ENCODE data around the gene ADGRF4.

DNA sequence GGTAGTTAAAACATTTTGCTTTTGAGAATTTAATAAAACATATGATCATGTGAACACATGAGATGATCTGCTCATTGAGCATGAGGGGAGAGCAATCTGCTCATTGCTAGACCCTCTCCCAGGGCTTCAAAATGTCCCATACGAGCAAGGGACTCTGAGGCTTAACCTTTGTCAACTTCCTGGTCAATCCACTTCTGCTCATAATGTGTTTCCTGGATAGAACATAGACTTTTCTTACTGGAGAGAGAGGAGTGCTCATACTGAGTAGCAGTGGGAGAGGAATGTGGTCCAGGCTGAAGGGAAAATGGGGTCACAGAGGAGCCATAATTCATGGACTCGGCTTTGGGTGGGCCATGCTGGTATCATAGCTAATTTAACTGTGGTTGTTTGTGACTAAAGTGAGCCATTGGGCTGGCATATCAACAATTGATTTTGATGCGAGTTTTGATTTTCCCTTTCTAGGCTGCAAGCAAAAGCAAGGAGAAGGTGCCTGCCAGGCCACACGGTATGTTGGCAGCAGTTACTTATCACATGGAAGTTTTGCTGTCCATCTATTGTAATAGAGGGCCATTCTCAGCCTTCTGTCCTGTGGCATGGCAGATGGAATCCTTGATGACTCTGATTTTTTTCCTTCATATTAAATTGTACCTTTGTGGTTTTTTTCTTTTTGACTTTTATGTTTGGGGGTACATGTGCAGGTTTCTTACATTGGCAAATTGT is 20.8 kb upstream of the ADGRF4 start:
- TF ChIP-seq FOXA1 (IDR thresholded peaks at IDR 0.05) (no peak), SUZ12 (IDR thresholded peaks at IDR 0.05) (no peak), SP1 (IDR thresholded peaks at IDR 0.05) (no peak), HDGF (IDR thresholded peaks at IDR 0.05; ENCODE audit: borderline replicate concordance) (no peak), FOXM1 (IDR thresholded peaks at IDR 0.05; ENCODE audit: borderline replicate concordance) (no peak), NFRKB (IDR thresholded peaks at IDR 0.05) (no peak), BHLHE40 (IDR thresholded peaks at IDR 0.05; ENCODE audit: borderline replicate concordance) (no peak), FOXK2 (IDR thresholded peaks at IDR 0.05) (no peak), CTBP1 (IDR thresholded peaks at IDR 0.05; ENCODE audit: borderline replicate concordance) (no peak), ELF4 (IDR thresholded peaks at IDR 0.05) (no peak), L3MBTL2 (conservative IDR thresholded peaks at IDR 0.05) (no peak)
- TF ChIP-seq, protein P1, sequence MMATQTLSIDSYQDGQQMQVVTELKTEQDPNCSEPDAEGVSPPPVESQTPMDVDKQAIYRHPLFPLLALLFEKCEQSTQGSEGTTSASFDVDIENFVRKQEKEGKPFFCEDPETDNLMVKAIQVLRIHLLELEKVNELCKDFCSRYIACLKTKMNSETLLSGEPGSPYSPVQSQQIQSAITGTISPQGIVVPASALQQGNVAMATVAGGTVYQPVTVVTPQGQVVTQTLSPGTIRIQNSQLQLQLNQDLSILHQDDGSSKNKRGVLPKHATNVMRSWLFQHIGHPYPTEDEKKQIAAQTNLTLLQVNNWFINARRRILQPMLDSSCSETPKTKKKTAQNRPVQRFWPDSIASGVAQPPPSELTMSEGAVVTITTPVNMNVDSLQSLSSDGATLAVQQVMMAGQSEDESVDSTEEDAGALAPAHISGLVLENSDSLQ (IDR thresholded peaks at IDR 0.05), result no peak

All from HEK293T (cell line).